ENCODE results near the gene NOP9. TPM values are rescaled to one million over a fixed set of nuclear protein-coding genes. Genes with fewer than 3 reads are reported as not detected.
A peak's percentile ranks its signal among the peaks of the same experiment; 100 is the strongest.

Gene NOP9
- total RNA-seq (10 to 100 TPM in 4 of 6 donors, 1 to 10 TPM in 2; 8.8 to 13.9 (median 11.3) TPM), polyA plus RNA-seq (1 to 10 TPM; 6.2 to 8.7 TPM)

DNA sequence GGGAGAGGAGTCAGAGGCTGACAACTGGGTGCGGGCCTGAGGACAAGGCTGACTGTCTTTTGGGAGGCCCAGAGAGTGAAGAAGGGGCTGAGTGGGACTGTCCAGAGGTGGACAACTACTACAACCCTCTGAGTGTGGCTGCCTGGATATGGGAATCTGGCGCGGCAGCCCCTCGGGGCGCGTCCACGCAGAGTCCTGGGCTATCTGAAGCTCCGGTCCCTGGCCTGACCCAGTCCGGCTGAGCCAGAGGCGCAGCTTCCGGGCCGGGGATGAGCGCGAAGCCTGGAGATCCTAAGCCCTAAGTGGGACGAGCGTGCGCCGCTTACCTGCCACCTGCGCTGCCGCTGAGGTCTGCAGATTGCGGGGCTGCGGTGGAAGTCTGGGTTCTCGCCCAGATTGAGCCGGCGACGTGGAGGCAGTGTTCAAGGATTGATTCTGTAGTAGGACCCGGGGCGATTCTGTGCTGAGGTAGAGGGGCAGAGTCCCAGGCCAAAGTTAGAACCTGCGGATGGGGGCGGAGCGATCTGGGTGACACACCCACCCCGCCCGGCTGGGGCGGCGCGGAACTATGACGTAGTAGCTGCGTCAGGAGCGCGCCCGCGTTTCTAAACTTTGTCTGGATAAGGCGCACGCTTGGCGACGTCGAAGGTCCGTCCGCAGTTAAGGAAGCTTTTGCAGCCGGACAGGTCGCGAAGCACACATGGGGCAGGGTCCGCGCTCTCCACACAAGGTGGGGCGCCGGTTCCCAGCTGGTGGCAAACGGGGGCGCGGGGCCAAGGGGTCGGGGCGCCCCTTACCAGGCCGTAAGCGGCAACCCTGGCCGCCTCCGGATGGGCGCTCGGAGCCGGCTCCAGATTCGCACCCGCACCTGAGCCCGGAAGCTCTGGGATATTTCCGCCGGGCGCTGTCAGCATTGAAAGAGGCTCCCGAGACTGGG, at the start of gene NOP9, which contains the start of gene DHRS1:
Gene NOP9 (plus strand): TSS at position 596 of the 937 bp plus-strand sequence. CDS start 105 bp downstream, at position 701.
Gene DHRS1 (minus strand): TSS at position 526 of the 937 bp plus-strand sequence. CDS start 674 bp downstream, outside the sequence.
- Histone ChIP-seq H3K27ac (peak within 1 kb of the TSS; percentile 68 to 83 (median 78)), H3K36me3 (peaks cover 0 to 35% (median 25%) of the 10 kb centered on the region in 3 donors), H3K4me3 (peak within 1 kb of the TSS; percentile 54 to 92 (median 74)), H3K4me1 (peaks cover 9 to 29% (median 13%) of the 10 kb centered on the region in 3 donors), H3K9me3 (no peaks in the 10 kb centered on the region), H3K27me3 (no peaks in the 10 kb centered on the region)
- WGBS, 2 donors: 0 to 1% methylated on average over 75 of the region's 75 CpGs
- FAIRE-seq (no peak), DNase-seq (peak; percentile 85 to 98 (median 94)), ATAC-seq (peak; percentile 92 to 96 (median 94))
- TF ChIP-seq, protein P1, sequence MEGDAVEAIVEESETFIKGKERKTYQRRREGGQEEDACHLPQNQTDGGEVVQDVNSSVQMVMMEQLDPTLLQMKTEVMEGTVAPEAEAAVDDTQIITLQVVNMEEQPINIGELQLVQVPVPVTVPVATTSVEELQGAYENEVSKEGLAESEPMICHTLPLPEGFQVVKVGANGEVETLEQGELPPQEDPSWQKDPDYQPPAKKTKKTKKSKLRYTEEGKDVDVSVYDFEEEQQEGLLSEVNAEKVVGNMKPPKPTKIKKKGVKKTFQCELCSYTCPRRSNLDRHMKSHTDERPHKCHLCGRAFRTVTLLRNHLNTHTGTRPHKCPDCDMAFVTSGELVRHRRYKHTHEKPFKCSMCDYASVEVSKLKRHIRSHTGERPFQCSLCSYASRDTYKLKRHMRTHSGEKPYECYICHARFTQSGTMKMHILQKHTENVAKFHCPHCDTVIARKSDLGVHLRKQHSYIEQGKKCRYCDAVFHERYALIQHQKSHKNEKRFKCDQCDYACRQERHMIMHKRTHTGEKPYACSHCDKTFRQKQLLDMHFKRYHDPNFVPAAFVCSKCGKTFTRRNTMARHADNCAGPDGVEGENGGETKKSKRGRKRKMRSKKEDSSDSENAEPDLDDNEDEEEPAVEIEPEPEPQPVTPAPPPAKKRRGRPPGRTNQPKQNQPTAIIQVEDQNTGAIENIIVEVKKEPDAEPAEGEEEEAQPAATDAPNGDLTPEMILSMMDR (IDR thresholded peaks at IDR 0.05): no peak
- intact Hi-C loops (cut with DNase I): loop anchor here in 1 of 3 donors (5.0 kb wide), 1 partner anchor 52 kb away; no protein-coding TSS in a partner anchor

GRCh38 chr14:24250354-24250753, 49.3 kb upstream of the NOP9 start:
- H3K4me3 ChIP-seq: no peak overlapping the region

DNA sequence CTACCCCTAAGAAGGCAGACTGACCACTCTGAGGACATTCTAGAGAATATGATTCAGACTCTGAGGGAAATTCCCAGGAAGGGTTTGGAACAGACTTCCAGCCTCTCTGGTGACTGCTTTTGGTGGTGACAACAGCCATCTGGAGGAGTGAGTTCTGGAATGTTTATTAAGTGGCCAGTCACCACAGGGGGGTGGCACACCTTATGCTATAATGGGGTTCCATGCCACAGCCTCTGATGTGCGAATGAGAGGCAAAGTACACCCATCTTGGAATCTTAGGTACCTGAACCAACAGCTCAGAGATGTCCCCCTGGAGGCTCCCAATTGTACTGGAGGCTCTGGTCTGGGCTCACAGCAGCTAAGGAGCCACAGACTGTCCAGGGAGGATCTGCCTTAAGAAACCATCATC, 47.8 kb upstream of the NOP9 start:
- intact Hi-C loops (cut with DNase I): no loop called here
- 91 to 94% methylated on average over 1 of the region's 1 CpG for WGBS, 2 donors
- Histone ChIP-seq H3K27ac (no peak overlapping the region), H3K27me3 (no peaks in the 10 kb centered on the region), H3K9me3 (no peaks in the 10 kb centered on the region), H3K4me1 (no peaks in the 10 kb centered on the region), H3K36me3 (no peaks in the 10 kb centered on the region), H3K4me3 (no peak overlapping the region)
- DNase-seq (peak in 1 of 6 donors; percentile 11), FAIRE-seq (no peak), ATAC-seq (peak in 1 of 4 donors; percentile 69)
- TF ChIP-seq, protein P1 (IDR thresholded peaks at IDR 0.05): no peak

More at GRCh38 chr14:24250354-24250753, 49.3 kb upstream of the NOP9 start:
- intact Hi-C loops (cut with DNase I): no loop called here
- no peak for FAIRE-seq
- Histone ChIP-seq H3K36me3 (no peaks in the 10 kb centered on the region), H3K4me1 (no peaks in the 10 kb centered on the region), H3K9me3 (no peaks in the 10 kb centered on the region), H3K27me3 (no peaks in the 10 kb centered on the region), H3K27ac (no peak overlapping the region)
- no peak for ATAC-seq
- WGBS, 2 donors: 53 to 70% methylated on average over 4 of the region's 4 CpGs
- TF ChIP-seq, protein P1 (IDR thresholded peaks at IDR 0.05): no peak
- DNase-seq: peak in 1 of 6 donors; percentile 18

DNA sequence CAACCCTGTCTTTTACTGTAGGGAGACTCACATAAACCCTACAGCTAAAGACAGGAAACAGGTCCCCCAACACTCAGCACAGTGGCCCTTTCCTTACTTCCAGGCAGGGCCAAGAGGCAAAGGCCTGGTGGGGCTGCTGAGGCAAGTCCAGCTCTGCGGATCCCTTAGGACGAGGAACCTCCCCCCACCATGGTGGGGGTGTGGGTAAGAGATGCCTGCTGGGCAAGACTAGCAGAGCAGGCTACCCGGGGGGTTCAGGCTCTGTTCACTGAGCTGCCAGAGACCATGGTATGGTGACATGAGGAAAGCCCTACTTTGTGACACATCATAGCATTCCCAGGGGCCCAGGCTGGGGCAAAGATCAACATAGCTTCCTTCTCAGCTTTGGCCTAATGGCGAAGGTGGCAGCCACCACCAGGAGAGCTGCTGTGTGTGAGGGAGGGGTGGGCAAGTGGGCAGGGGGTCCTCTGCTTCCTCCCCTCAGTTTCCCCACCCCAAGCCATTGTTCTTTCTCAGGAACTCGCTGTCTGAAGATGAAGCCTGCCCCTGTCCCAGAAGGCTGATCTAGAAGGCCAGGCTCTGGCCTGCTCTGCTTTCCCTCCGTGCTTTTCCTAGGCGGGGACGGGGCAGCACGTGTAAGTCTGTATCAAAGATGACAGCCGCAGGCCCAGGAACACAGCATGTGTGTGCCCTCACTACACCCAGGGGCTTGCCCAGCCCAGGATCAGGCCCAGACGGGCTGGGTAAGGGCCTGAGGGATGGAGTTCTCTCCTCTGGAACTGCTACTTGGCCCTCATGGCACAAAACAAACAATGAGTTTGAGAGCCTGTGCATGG, 47.1 kb upstream of the NOP9 start:
- FAIRE-seq (no peak), DNase-seq (peak in 1 of 6 donors; percentile 41), ATAC-seq (no peak)
- TF ChIP-seq, protein P1 (IDR thresholded peaks at IDR 0.05): no peak
- Histone ChIP-seq H3K9me3 (no peaks in the 10 kb centered on the region), H3K27me3 (no peaks in the 10 kb centered on the region), H3K36me3 (no peaks in the 10 kb centered on the region), H3K4me3 (no peak overlapping the region), H3K4me1 (no peaks in the 10 kb centered on the region), H3K27ac (no peak overlapping the region)
- 78 to 80% methylated on average over 11 of the region's 11 CpGs for WGBS, 2 donors
- intact Hi-C loops (cut with DNase I): no loop called here
